IMR-90 (cell line): ENCODE data around the gene DESI2. TPM values are rescaled to one million over a fixed set of nuclear protein-coding genes. Genes with fewer than 3 reads are reported as not detected.

Experiments
- ATAC-seq: fragments of 200-7000 bp; cut with Tn5 transposase; 2 replicates; pipeline ENCODE4 v1.9.1; 2020; ENCODE audit warnings: low read depth, mild to moderate bottlenecking, moderate library complexity
- BruUV-seq: library from RNA; stranded (reverse); fragments of 400-500 nt; replicated peaks from 2 replicates; lab custom pipeline; 2021; lab: Mats Ljungman, UMichigan
- CTCF ChIA-PET: fragments of 300-600 bp; formaldehyde crosslinking; extraction: SDS; loops from one replicate; lab custom pipeline; 2021; ENCODE audit warnings: antibody characterized with exemption; lab: Yijun Ruan, JAX
- POLR2A ChIA-PET: fragments of 300-600 bp; sonication (Branson Sonifier 250); formaldehyde crosslinking; loops from one replicate; lab custom pipeline; 2022; ENCODE audit warnings: antibody characterized with exemption; ENCODE audit not compliant: unreplicated experiment; lab: Charles Lee
- DNase-seq: peaks from one replicate; pipeline ENCODE4 v3.0.0; 2013
- H2AFZ ChIP-seq: replicated peaks from 2 replicates; pipeline ENCODE3; 2013; ENCODE audit warnings: low read length, mild to moderate bottlenecking; ENCODE audit not compliant: poor library complexity
- H2AK5ac ChIP-seq: 2 replicates; pipeline ENCODE4 v1.6.1; 2013; ENCODE audit warnings: low read depth, low read length, inconsistent platforms
- H2AK9ac ChIP-seq: replicated peaks from 2 replicates; pipeline ENCODE3; 2013; ENCODE audit warnings: mild to moderate bottlenecking, low read depth, low read length, moderate library complexity; ENCODE audit not compliant: poor library complexity
- H2BK120ac ChIP-seq: 2 replicates; pipeline ENCODE4 v1.6.1; 2013; ENCODE audit warnings: low read depth, low read length, inconsistent platforms
- H2BK15ac ChIP-seq: 3 replicates; pipeline ENCODE4 v1.6.1; 2013; ENCODE audit warnings: low read depth, low read length, inconsistent platforms
- H2BK20ac ChIP-seq: 2 replicates; pipeline ENCODE4 v1.6.1; 2013; ENCODE audit warnings: low read depth, mild to moderate bottlenecking, inconsistent platforms, low read length, moderate library complexity
- H2BK5ac ChIP-seq: 2 replicates; pipeline ENCODE4 v1.6.1; 2013; ENCODE audit warnings: mild to moderate bottlenecking, low read depth, low read length, inconsistent platforms; ENCODE audit not compliant: poor library complexity, severe bottlenecking
- H3K14ac ChIP-seq: replicated peaks from 2 replicates; pipeline ENCODE4 v1.6.1; 2013; ENCODE audit warnings: low read depth, low read length, inconsistent platforms
- H3K18ac ChIP-seq: 2 replicates; pipeline ENCODE4 v1.6.1; 2013; ENCODE audit warnings: low read depth, low read length, control low read depth
- H3K23ac ChIP-seq: 2 replicates; pipeline ENCODE4 v1.6.1; 2013; ENCODE audit warnings: low read depth, low read length, inconsistent platforms
- H3K27ac ChIP-seq: 2 replicates; pipeline ENCODE4 v1.5.1; 2013; ENCODE audit warnings: mild to moderate bottlenecking, control low read depth, low read length; ENCODE audit not compliant: insufficient read depth
- H3K27me3 ChIP-seq: 2 replicates; pipeline ENCODE4 v1.6.1; 2013; ENCODE audit warnings: low read length; ENCODE audit not compliant: control insufficient read depth, insufficient read depth
- H3K36me3 ChIP-seq: 2 replicates; pipeline ENCODE4 v1.6.1; 2013; ENCODE audit warnings: low read length, mixed read lengths; ENCODE audit not compliant: control insufficient read depth, insufficient read depth
- H3K4ac ChIP-seq: 2 replicates; pipeline ENCODE4 v1.6.1; 2013; ENCODE audit warnings: low read depth, low read length, inconsistent platforms
- H3K4me1 ChIP-seq: 2 replicates; pipeline ENCODE4 v1.6.1; 2013; ENCODE audit warnings: low read length, mixed read lengths; ENCODE audit not compliant: control insufficient read depth, insufficient read depth
- H3K4me2 ChIP-seq: 2 replicates; pipeline ENCODE4 v1.6.1; 2013; ENCODE audit warnings: low read depth, mild to moderate bottlenecking, control low read depth, low read length, moderate library complexity
- H3K4me3 ChIP-seq: 2 replicates; pipeline ENCODE4 v1.5.1; 2013; ENCODE audit warnings: low read depth, mild to moderate bottlenecking, control low read depth, low read length, moderate library complexity; ENCODE audit not compliant: insufficient read depth
- H3K56ac ChIP-seq: 2 replicates; pipeline ENCODE4 v1.6.1; 2013; ENCODE audit warnings: low read length, inconsistent platforms; ENCODE audit not compliant: insufficient read depth; ENCODE audit errors: extremely low read depth
- H3K79me1 ChIP-seq, 2 experiments: 2 replicates each; pipeline ENCODE4 v1.6.1; 2013; ENCODE audit warnings: low read length in 2 of 2, inconsistent platforms in 1 of 2, low read depth in 1 of 2
- H3K9ac ChIP-seq: 2 replicates; pipeline ENCODE4 v1.6.1; 2013; ENCODE audit warnings: low read depth, low read length, control low read depth
- H3K9me1 ChIP-seq: 2 replicates; pipeline ENCODE4 v1.6.1; 2013; ENCODE audit warnings: low read length, inconsistent platforms; ENCODE audit not compliant: insufficient read depth
- H3K9me3 ChIP-seq: 2 replicates; pipeline ENCODE4 v1.6.1; 2013; ENCODE audit warnings: low read length; ENCODE audit not compliant: control insufficient read depth, insufficient read depth
- H4K20me1 ChIP-seq: 2 replicates; pipeline ENCODE4 v1.6.1; 2013; ENCODE audit warnings: low read length, inconsistent platforms; ENCODE audit not compliant: insufficient read depth
- H4K5ac ChIP-seq: 2 replicates; pipeline ENCODE4 v1.6.1; 2013; ENCODE audit warnings: mild to moderate bottlenecking, low read depth, low read length, control low read depth
- H4K8ac ChIP-seq, 2 experiments: 2 replicates each; pipeline ENCODE4 v1.6.1; 2013; ENCODE audit warnings: low read depth in 2 of 2, low read length in 2 of 2, control low read depth in 1 of 2, inconsistent platforms in 1 of 2
- H4K91ac ChIP-seq: 2 replicates; pipeline ENCODE4 v1.6.1; 2013; ENCODE audit warnings: low read depth, low read length, inconsistent platforms; ENCODE audit not compliant: insufficient read depth
- BHLHE40 ChIP-seq: fragments of 150-350 bp; IDR thresholded peaks from 2 replicates; pipeline ENCODE4 v1.6.1; 2016; ENCODE audit warnings: mild to moderate bottlenecking, low read depth, low read length
- CEBPB ChIP-seq: IDR thresholded peaks from 2 replicates; pipeline ENCODE4 v1.6.1; 2012; ENCODE audit warnings: low read depth, low read length, improper control_type of control experiment
- CHD1 ChIP-seq: IDR thresholded peaks from 2 replicates; pipeline ENCODE4 v1.6.1; 2012; ENCODE audit warnings: low read depth, low read length, improper control_type of control experiment
- CTCF ChIP-seq: conservative IDR thresholded peaks from 2 replicates; pipeline ENCODE4 v1.5.1; 2012; ENCODE audit warnings: mild to moderate bottlenecking, low read depth, low read length, improper control_type of control experiment
- ELK1 ChIP-seq: fragments of 150-350 bp; IDR thresholded peaks from 2 replicates; pipeline ENCODE4 v1.6.1; 2016; ENCODE audit warnings: low read depth, mild to moderate bottlenecking, low read length, moderate library complexity, borderline replicate concordance
- FOS ChIP-seq: fragments of 150-350 bp; IDR thresholded peaks from 2 replicates; pipeline ENCODE4 v1.6.1; 2016; ENCODE audit warnings: low read depth, low read length
- MAFK ChIP-seq: IDR thresholded peaks from 2 replicates; pipeline ENCODE4 v1.6.1; 2012; ENCODE audit warnings: low read depth, low read length, improper control_type of control experiment
- MAZ ChIP-seq: IDR thresholded peaks from 2 replicates; pipeline ENCODE4 v1.6.1; 2012; ENCODE audit warnings: low read depth, mild to moderate bottlenecking, low read length, improper control_type of control experiment, moderate library complexity, borderline replicate concordance
- MXI1 ChIP-seq: IDR thresholded peaks from 2 replicates; pipeline ENCODE4 v1.6.1; 2012; ENCODE audit warnings: low read depth, mild to moderate bottlenecking, low read length, moderate library complexity, borderline replicate concordance
- NFE2L2 ChIP-seq: fragments of 150-350 bp; IDR thresholded peaks from 2 replicates; pipeline ENCODE4 v1.6.1; 2016; ENCODE audit warnings: low read depth, mild to moderate bottlenecking, low read length
- POLR2A ChIP-seq: IDR thresholded peaks from 2 replicates; pipeline ENCODE4 v1.6.1; 2012; ENCODE audit warnings: mild to moderate bottlenecking, low read depth, low read length
- RAD21 ChIP-seq: IDR thresholded peaks from 2 replicates; pipeline ENCODE4 v1.6.1; 2012; ENCODE audit warnings: low read length, improper control_type of control experiment
- RCOR1 ChIP-seq: IDR thresholded peaks from 2 replicates; pipeline ENCODE4 v1.6.1; 2012; ENCODE audit warnings: mild to moderate bottlenecking, low read length, improper control_type of control experiment; ENCODE audit not compliant: insufficient replicate concordance
- RFX5 ChIP-seq: IDR thresholded peaks from 2 replicates; pipeline ENCODE4 v1.8.0; 2012; ENCODE audit warnings: low read depth, mild to moderate bottlenecking, low read length, moderate library complexity
- SMC3 ChIP-seq: fragments of 150-350 bp; IDR thresholded peaks from 2 replicates; pipeline ENCODE4 v1.6.1; 2016; ENCODE audit warnings: low read depth, mild to moderate bottlenecking, antibody characterized with exemption, low read length, moderate library complexity
- USF2 ChIP-seq: fragments of 150-350 bp; IDR thresholded peaks from 2 replicates; pipeline ENCODE4 v1.6.1; 2017; ENCODE audit warnings: mild to moderate bottlenecking, antibody characterized with exemption, low read length, low read depth
- WGBS, 2 experiments: methylation state at CpG; one replicate each; pipeline versions ENCODE4 v1.1.5 to v1.1.7; 2013; ENCODE audit warnings: missing lambda C conversion rate in 2 of 2; ENCODE audit not compliant: insufficient read length in 1 of 2; ENCODE audit errors: extremely low coverage in 2 of 2; 5-methylcytosine and 5-hydroxymethylcytosine counted together
- dilution Hi-C: fragments of 300-500 bp; cut with HindIII; formaldehyde crosslinking; loops from one replicate; pipeline ENCODE4 v1.14.3; 2018; ENCODE audit warnings: low sequenced_read_pairs; ENCODE audit not compliant: unreplicated experiment
- in situ Hi-C: fragments of 300-500 bp; cut with MboI; formaldehyde crosslinking; loops from 3 replicates; pipeline ENCODE4 v1.14.3; 2019; ENCODE audit warnings: low sequenced_read_pairs, inconsistent platforms, mixed read lengths
- intact Hi-C: fragments of 100-400 bp; cut with micrococcal nuclease; formaldehyde crosslinking; loops from 2 replicates; pipeline ENCODE4 v1.10.0; 2022
- polyA plus RNA-seq, 3 experiments: library from polyadenylated mRNA; depleted of rRNA; stranded (reverse); fragments of >200 nt; gene quantifications; 2 replicates each; pipeline ENCODE4 v1.2.3, GENCODE V29; 2012; ENCODE audit warnings: low replicate concordance in 1 of 3
- total RNA-seq: library from RNA; depleted of rRNA; stranded (reverse); fragments of >200 nt; gene quantifications from 2 replicates; pipeline ENCODE4 v1.2.3, GENCODE V29; 2012

Gene DESI2
- total and polyA plus RNA-seq, 2 of the 4 experiments (the other 2 are of a cell fraction) = 19.0 to 43.6 TPM

- Histone ChIP-seq H3K4me3 (no peak overlapping the region), H4K8ac (no peak overlapping the region), H3K18ac (no peak overlapping the region), H3K9ac (no peak overlapping the region), H3K79me1 (no peaks in the 10 kb centered on the region), H3K27me3 (no peaks in the 10 kb centered on the region; the same call in 1 of the 2 replicates), H3K36me3 (no peaks in the 10 kb centered on the region), H3K4ac (no peak overlapping the region), H2BK5ac (no peak overlapping the region), H4K20me1 (no peaks in the 10 kb centered on the region), H4K5ac (no peak overlapping the region), H2AK5ac (no peak overlapping the region), H2BK15ac (no peak overlapping the region), H2AFZ (no peak overlapping the region), H3K9me3 (no peaks in the 10 kb centered on the region; the same call in 1 of the 2 replicates), H3K9me1 (no peaks in the 10 kb centered on the region), H2BK120ac (no peak overlapping the region), H2BK20ac (no peak overlapping the region), H2AK9ac (no peak overlapping the region), H4K91ac (no peak overlapping the region), H3K23ac (no peak overlapping the region), H3K56ac (no peak overlapping the region), H3K27ac (no peak overlapping the region), H3K4me2 (no peak overlapping the region), H3K14ac (no peak overlapping the region), H3K4me1 (no peaks in the 10 kb centered on the region)
- ATAC-seq (no peak), DNase-seq (no peak)
- no peak for TF ChIP-seq ELK1
- no peak for TF ChIP-seq MAFK
- no peak for TF ChIP-seq NFE2L2
- no peak for TF ChIP-seq RAD21
- no peak for TF ChIP-seq RFX5
- no peak for TF ChIP-seq SMC3
- TF ChIP-seq CTCF = no peak
- TF ChIP-seq MAZ = no peak
- no peak for TF ChIP-seq CHD1
- no peak for TF ChIP-seq RCOR1
- no peak for TF ChIP-seq FOS
- no peak for TF ChIP-seq BHLHE40
- TF ChIP-seq POLR2A = no peak
- no peak for TF ChIP-seq MXI1
- TF ChIP-seq CEBPB = no peak
- no peak for TF ChIP-seq USF2
- no CpG with 5 or more reads among the region's 6 CpGs for WGBS, 2 experiments
- dilution Hi-C loops = no loop called here
- no TSS peak for BruUV-seq
- CTCF ChIA-PET = no interaction called here
- in situ Hi-C loops = no loop called here
- POLR2A ChIA-PET = no interaction called here
- intact Hi-C loops = no loop called here
Measured at GRCh38 chr1:244615301-244615700, 37.6 kb upstream of the DESI2 start.
